Measurements from ENCODE around the gene KICS2. TPM values are rescaled to one million over a fixed set of nuclear protein-coding genes. Genes with fewer than 3 reads are reported as not detected.

The KICS2 gene
- total and polyA plus RNA-seq, 9 of the 15 experiments (the other 6 are each of a cell fraction or from before 2014, with no cell fraction given): 2.3 to 6.4 (median 5.5) TPM

DNA sequence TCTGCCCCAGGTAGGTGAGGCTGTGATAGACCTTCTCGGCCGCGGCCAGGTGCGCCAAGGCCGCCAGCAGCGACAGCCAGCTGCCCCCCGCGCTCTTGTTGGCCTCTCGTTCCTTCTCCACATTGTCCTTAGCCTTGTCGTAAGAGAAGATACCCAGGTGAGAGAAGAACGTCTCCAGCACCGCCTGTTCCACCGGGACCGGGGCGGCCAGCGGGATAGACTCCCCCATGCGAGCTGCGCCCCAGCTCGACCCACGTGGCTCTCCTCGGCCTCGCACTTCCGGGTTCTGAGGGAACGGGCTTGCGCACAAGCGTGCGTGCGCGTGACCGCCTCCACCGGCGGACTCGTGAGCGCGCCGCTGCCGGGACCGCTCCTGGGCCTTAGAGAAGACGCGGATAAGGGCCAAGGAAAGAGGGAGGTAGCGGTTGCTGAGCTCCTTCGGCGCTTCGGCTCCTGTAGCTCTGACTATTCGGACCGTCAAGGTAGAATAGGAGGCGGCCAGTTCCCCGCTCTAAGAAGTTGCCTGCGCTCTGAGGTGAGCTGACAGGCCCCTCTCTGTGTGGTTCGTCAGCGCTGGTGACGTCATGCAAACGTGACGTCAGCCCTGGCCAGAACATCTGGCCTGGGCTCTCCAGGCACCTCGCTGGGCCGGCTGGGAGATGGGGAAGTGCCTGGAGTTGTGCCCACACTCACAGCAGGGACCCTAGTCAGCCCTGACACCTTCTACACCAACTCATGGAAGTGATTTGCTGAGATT, at the start of gene KICS2 (continued):
- no peak for TF ChIP-seq ZNF407 (IDR thresholded peaks at IDR 0.05; ENCODE audit: low read depth)
- TF ChIP-seq RBM15 (IDR thresholded peaks at IDR 0.05; ENCODE audit: insufficient read depth, low read length): no peak
- TF ChIP-seq SNRNP70 (optimal IDR thresholded peaks at IDR 0.05; ENCODE audit: low read depth, low read length): no peak
- TF ChIP-seq MYNN (IDR thresholded peaks at IDR 0.05): no peak
- no peak for TF ChIP-seq MYNN (CRISPR knock-in tag; IDR thresholded peaks at IDR 0.05)
- TF ChIP-seq, protein P1, sequence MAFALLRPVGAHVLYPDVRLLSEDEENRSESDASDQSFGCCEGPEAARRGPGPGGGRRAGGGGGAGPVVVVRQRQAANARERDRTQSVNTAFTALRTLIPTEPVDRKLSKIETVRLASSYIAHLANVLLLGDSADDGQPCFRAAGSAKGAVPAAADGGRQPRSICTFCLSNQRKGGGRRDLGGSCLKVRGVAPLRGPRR (CRISPR knock-in tag; IDR thresholded peaks at IDR 0.05): no peak
- peak; percentile 86 for TF ChIP-seq ZBTB43 (CRISPR knock-in tag; IDR thresholded peaks at IDR 0.05)
- TF ChIP-seq, protein P2, sequence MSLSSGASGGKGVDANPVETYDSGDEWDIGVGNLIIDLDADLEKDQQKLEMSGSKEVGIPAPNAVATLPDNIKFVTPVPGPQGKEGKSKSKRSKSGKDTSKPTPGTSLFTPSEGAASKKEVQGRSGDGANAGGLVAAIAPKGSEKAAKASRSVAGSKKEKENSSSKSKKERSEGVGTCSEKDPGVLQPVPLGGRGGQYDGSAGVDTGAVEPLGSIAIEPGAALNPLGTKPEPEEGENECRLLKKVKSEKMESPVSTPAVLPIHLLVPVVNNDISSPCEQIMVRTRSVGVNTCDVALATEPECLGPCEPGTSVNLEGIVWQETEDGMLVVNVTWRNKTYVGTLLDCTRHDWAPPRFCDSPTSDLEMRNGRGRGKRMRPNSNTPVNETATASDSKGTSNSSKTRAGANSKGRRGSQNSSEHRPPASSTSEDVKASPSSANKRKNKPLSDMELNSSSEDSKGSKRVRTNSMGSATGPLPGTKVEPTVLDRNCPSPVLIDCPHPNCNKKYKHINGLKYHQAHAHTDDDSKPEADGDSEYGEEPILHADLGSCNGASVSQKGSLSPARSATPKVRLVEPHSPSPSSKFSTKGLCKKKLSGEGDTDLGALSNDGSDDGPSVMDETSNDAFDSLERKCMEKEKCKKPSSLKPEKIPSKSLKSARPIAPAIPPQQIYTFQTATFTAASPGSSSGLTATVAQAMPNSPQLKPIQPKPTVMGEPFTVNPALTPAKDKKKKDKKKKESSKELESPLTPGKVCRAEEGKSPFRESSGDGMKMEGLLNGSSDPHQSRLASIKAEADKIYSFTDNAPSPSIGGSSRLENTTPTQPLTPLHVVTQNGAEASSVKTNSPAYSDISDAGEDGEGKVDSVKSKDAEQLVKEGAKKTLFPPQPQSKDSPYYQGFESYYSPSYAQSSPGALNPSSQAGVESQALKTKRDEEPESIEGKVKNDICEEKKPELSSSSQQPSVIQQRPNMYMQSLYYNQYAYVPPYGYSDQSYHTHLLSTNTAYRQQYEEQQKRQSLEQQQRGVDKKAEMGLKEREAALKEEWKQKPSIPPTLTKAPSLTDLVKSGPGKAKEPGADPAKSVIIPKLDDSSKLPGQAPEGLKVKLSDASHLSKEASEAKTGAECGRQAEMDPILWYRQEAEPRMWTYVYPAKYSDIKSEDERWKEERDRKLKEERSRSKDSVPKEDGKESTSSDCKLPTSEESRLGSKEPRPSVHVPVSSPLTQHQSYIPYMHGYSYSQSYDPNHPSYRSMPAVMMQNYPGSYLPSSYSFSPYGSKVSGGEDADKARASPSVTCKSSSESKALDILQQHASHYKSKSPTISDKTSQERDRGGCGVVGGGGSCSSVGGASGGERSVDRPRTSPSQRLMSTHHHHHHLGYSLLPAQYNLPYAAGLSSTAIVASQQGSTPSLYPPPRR (CRISPR knock-in tag; IDR thresholded peaks at IDR 0.05; ENCODE audit: borderline replicate concordance): no peak

All from K562 (cell line).